Central memory CD4-positive, alpha-beta T cell (primary cell): ENCODE measurements around the gene PEX16.

Experiments used
- DNase-seq: peaks from one replicate; pipeline ENCODE4 v3.0.0; 2022

PEX16 gene

GRCh38 chr11:45930951-45931570, 13.4 kb upstream of the PEX16 start:
- no peak for DNase-seq

- peak; percentile 54 for DNase-seq
These were observed 12.5 kb upstream of the PEX16 start for GRCh38 chr11:45930031-45930794.

- DNase-seq, result no peak
These were observed 11.9 kb upstream of the PEX16 start for GRCh38 chr11:45929486-45930030.

GRCh38 chr11:45928535-45929215, 11.0 kb upstream of the PEX16 start:
- no peak for DNase-seq

- no peak for DNase-seq
These were observed 10.2 kb upstream of the PEX16 start for GRCh38 chr11:45927684-45928413.

- DNase-seq, result no peak
These were observed 9.6 kb upstream of the PEX16 start for GRCh38 chr11:45927332-45927683.

GRCh38 chr11:45926536-45927331, 9.1 kb upstream of the PEX16 start:
- DNase-seq, result no peak

GRCh38 chr11:45926001-45926401, 8.3 kb upstream of the PEX16 start:
- no peak for DNase-seq

- no peak for DNase-seq
These were observed 7.9 kb upstream of the PEX16 start for GRCh38 chr11:45925550-45925949.

- no peak for DNase-seq
These were observed 7.2 kb upstream of the PEX16 start for GRCh38 chr11:45924927-45925326.

- no peak for DNase-seq
These were observed 6.6 kb upstream of the PEX16 start for GRCh38 chr11:45924036-45924915.

- no peak for DNase-seq
These were observed 4.9 kb upstream of the PEX16 start, which contains the start of gene LARGE2 for GRCh38 chr11:45922425-45923082. Gene LARGE2 (plus strand): TSS chr11:45922656. CDS start chr11:45922883, 227 bp downstream.

- DNase-seq, result no peak
These were observed 4.1 kb upstream of the PEX16 start for GRCh38 chr11:45921561-45922424.

- DNase-seq, result no peak
These were observed 3.1 kb upstream of the PEX16 start for GRCh38 chr11:45920531-45921477.

- DNase-seq, result no peak
These were observed 2.3 kb upstream of the PEX16 start for GRCh38 chr11:45919806-45920530.

- no peak for DNase-seq
These were observed 1.4 kb upstream of the PEX16 start for GRCh38 chr11:45918962-45919675.
